ENCODE measurements around the gene VN1R5. TPM values are rescaled to one million over a fixed set of nuclear protein-coding genes. Genes with fewer than 3 reads are reported as not detected.

VN1R5 gene
- total and polyA plus RNA-seq, 2 donors (not counting 3 experiments of a cell fraction or from before 2014, with no cell fraction given) = not detected

DNA sequence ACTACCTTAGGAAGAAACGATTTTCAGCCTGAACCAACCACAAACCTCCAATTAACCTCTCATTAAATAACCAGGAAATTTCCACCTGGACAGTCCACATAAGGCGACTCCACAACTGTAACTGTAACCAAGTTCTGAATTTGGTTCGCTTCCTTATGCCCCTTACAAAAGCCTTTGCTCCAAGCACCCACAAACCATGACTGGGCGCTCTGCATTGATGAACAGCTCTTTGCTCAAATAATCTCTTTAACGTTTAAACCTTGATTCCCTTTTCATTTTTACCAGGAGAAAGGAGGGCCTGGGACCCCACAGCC lies 45.9 kb upstream of the VN1R5 start:
- Histone ChIP-seq H3K9ac (replicated peaks; ENCODE audit: extremely low read depth, insufficient read depth, low read length) (peak overlapping the region; percentile 93), H3K36me3 (ENCODE audit: control insufficient read depth in 2 of 2, extremely low read depth in 1 of 2, insufficient read depth in 2 of 2, low read length in 2 of 2) (peaks cover 0 to 4% of the 10 kb centered on the region in 2 experiments), H3K4me2 (ENCODE audit: insufficient read depth, low read length) (peak overlapping the region; percentile 90), H4K20me1 (replicated peaks; ENCODE audit: control insufficient read depth, extremely low read depth, insufficient read depth, low read length) (no peaks in the 10 kb centered on the region), H3K4me1 (ENCODE audit: control insufficient read depth, extremely low read depth, insufficient read depth, low read length) (peaks cover 10% of the 10 kb centered on the region), H3K27ac (ENCODE audit: insufficient read depth, low read depth, low read length) (peak overlapping the region; percentile 92), H3K9me1 (replicated peaks; ENCODE audit: control insufficient read depth, extremely low read depth, insufficient read depth, low read length) (no peaks in the 10 kb centered on the region), H3K79me2 (ENCODE audit: control insufficient read depth, insufficient read depth, low read length) (peaks cover 50% of the 10 kb centered on the region), H3K9me3 (replicated peaks; ENCODE audit: control insufficient read depth, insufficient read depth, low read length) (no peaks in the 10 kb centered on the region), H2AFZ (ENCODE audit: low read depth, low read length) (peak overlapping the region; percentile 85), H3K27me3 (ENCODE audit: control insufficient read depth in 2 of 2, insufficient read depth in 2 of 2, low read length in 2 of 2) (peaks cover 0 to 17% of the 10 kb centered on the region in 2 experiments), H3K4me3 (replicated peaks in 1 of 3; ENCODE audit: insufficient read depth in 1 of 3, low read depth in 1 of 3, low read length in 3 of 3) (peak overlapping the region; percentile 72 to 90 (median 81))
- dilution Hi-C loops (cut with MboI; ENCODE audit: extremely low pct_ligation_motif_present, low sequenced_read_pairs) (no loop called here), intact Hi-C loops (cut with micrococcal nuclease) (loop anchor here (1.0 to 10.0 kb wide), 5 partner anchors 108 to 275 kb away; partner anchors contain the start of genes AHCTF1, ZNF496, ZNF669 and ZNF670)
- CTCF ChIA-PET = interaction anchor here (1.1 to 1.4 kb wide), 2 partner anchors 10 to 163 kb away, joined by 3 to 6 read pairs; no protein-coding TSS in a partner anchor
- no peak for DNase-seq (ENCODE audit: low read depth, low spot score)
- peak; percentile 55 for FAIRE-seq
- POLR2A ChIA-PET = no interaction called here
- no TSS peak for BruUV-seq (replicated peaks)
- TF ChIP-seq EZH2 (IDR thresholded peaks at IDR 0.05; ENCODE audit: borderline replicate concordance, low read depth, low read length, severe bottlenecking) = no peak
- no peak for TF ChIP-seq MYC (IDR thresholded peaks at IDR 0.05; ENCODE audit: low read depth, low read length)
- TF ChIP-seq, protein P1, sequence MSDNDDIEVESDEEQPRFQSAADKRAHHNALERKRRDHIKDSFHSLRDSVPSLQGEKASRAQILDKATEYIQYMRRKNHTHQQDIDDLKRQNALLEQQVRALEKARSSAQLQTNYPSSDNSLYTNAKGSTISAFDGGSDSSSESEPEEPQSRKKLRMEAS (IDR thresholded peaks at IDR 0.05; ENCODE audit: insufficient read depth, insufficient read length) = no peak
- TF ChIP-seq, protein P2, sequence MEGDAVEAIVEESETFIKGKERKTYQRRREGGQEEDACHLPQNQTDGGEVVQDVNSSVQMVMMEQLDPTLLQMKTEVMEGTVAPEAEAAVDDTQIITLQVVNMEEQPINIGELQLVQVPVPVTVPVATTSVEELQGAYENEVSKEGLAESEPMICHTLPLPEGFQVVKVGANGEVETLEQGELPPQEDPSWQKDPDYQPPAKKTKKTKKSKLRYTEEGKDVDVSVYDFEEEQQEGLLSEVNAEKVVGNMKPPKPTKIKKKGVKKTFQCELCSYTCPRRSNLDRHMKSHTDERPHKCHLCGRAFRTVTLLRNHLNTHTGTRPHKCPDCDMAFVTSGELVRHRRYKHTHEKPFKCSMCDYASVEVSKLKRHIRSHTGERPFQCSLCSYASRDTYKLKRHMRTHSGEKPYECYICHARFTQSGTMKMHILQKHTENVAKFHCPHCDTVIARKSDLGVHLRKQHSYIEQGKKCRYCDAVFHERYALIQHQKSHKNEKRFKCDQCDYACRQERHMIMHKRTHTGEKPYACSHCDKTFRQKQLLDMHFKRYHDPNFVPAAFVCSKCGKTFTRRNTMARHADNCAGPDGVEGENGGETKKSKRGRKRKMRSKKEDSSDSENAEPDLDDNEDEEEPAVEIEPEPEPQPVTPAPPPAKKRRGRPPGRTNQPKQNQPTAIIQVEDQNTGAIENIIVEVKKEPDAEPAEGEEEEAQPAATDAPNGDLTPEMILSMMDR (IDR thresholded peaks at IDR 0.05; ENCODE audit: extremely low read depth in 1 of 2, insufficient read depth in 1 of 2, low read depth in 1 of 2, low read length in 2 of 2) = no peak
- TF ChIP-seq GATA2 (IDR thresholded peaks at IDR 0.05; ENCODE audit: insufficient read depth, insufficient read length, low read depth, low read length) = no peak
- TF ChIP-seq POLR2AphosphoS5 (IDR thresholded peaks at IDR 0.05; ENCODE audit: insufficient read depth, low read depth, low read length) = no peak
- TF ChIP-seq FOS (IDR thresholded peaks at IDR 0.05; ENCODE audit: borderline replicate concordance, insufficient read depth, low read length) = no peak
- no peak for TF ChIP-seq POLR2A (IDR thresholded peaks at IDR 0.05; ENCODE audit: low read depth, low read length)
- no peak for TF ChIP-seq JUN (IDR thresholded peaks at IDR 0.05; ENCODE audit: borderline replicate concordance, insufficient read depth, insufficient read length, low read depth)

All from endothelial cell of umbilical vein (primary cell).